ENCODE measurements around the gene AGTRAP.

AGTRAP gene

DNA sequence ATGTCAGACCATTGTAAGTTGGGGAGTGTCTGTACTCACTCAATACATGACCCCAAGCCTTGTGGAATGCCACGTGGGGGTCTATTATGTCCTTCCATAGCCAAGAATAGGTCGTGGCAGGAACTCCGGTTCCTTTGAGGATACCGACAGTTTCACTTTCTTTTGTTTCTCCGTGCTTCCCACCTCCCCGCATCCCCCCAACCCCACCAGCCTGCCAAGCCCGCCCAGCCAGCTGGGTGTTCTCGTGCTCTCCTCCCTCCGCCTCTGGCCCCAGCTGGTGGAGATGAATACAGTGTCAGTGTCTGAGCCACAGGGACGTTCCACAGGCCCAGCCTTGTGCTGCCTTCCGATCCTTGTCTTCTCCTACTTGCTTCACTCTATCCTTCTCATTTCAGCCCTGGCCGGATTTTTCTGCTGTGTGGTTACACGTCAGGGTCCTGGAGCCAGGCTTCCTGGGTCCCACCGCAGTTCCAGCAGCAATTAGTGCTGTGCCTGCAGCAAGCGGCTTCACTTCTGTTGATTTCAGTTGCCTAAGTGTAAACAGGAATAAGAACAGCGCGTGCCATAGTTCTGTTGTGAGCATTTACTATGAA is 4.1 kb upstream of the AGTRAP start:
- no peak for TF ChIP-seq CTCF (IDR thresholded peaks at IDR 0.05; ENCODE audit: borderline replicate concordance, control extremely low read depth, extremely low read depth, insufficient read depth, missing control alignments)
- no peak for DNase-seq (ENCODE audit: low spot score)
- in situ Hi-C loops (cut with MboI; ENCODE audit: low sequenced_read_pairs, unreplicated experiment), result no loop called here

- no peak for TF ChIP-seq CTCF (IDR thresholded peaks at IDR 0.05; ENCODE audit: borderline replicate concordance, control extremely low read depth, extremely low read depth, insufficient read depth, missing control alignments)
- in situ Hi-C loops (cut with MboI; ENCODE audit: low sequenced_read_pairs, unreplicated experiment), result no loop called here
- DNase-seq (ENCODE audit: low spot score), result no peak
These were observed 2.6 kb upstream of the AGTRAP start for GRCh38 chr1:11733306-11733705.

DNA sequence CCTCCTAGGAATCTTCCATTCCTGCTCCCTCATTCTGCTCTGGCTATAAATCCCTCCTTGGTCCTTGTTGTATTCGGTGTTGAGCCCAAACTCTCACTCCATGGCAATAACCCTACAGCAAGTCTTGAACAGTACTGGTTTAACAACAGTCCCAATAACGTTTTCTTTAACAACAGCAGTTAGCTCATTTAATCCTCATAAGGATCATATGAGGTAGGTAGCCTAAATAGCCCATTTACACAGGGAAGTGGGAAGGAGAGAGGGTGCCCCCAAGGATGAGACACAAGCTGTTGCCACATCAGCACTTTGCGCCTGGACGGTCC is 444 bp upstream of the AGTRAP start:
- no peak for DNase-seq (ENCODE audit: low spot score)
- no peak for TF ChIP-seq CTCF (IDR thresholded peaks at IDR 0.05; ENCODE audit: borderline replicate concordance, control extremely low read depth, extremely low read depth, insufficient read depth, missing control alignments)
- in situ Hi-C loops (cut with MboI; ENCODE audit: low sequenced_read_pairs, unreplicated experiment), result no loop called here

DNA sequence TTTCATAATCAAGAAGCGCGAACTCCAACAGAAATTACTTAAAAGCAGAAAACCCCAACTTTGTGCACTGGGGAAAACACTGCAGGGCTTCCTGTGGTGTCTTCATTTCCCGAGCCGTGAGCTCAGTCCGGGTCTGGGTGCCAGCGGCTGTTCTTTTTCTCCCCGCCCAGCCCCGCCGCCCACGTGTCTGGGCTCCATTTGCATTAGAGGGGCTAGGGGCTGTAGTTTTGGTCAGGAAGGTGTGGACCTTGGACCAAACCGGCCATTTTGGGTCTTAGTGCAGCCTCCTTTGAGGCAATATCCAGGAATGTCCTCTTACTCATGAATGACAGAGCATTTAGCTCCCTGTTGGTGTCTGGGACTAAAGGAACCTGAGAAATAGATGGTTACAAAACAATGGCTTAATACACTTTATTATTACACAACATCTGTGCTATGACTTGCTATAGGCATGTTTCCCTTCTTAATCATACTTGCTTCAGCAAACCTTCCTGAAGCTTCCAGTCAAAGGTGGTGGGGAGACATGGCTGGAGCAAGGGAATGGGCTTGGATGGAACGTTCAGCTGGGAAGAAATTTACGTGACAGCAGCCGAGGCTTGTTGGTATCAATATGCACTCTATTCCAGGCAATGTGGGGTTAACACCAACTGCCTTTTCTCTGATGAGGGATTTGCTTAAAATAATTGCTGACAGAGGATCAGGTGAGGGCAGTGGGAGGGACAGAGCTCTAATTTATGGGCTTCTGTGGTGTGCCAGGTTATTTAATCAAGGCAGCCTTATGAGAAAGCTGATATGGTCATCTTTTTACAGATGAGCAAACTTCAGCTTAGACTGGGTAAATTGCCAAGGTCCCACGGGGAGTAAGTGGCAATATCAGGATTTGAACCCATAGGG is 1.1 kb downstream of the AGTRAP start:
- no peak for TF ChIP-seq CTCF (IDR thresholded peaks at IDR 0.05; ENCODE audit: borderline replicate concordance, control extremely low read depth, extremely low read depth, insufficient read depth, missing control alignments)
- in situ Hi-C loops (cut with MboI; ENCODE audit: low sequenced_read_pairs, unreplicated experiment), result no loop called here
- DNase-seq (ENCODE audit: low spot score), result peak; percentile 64

DNA sequence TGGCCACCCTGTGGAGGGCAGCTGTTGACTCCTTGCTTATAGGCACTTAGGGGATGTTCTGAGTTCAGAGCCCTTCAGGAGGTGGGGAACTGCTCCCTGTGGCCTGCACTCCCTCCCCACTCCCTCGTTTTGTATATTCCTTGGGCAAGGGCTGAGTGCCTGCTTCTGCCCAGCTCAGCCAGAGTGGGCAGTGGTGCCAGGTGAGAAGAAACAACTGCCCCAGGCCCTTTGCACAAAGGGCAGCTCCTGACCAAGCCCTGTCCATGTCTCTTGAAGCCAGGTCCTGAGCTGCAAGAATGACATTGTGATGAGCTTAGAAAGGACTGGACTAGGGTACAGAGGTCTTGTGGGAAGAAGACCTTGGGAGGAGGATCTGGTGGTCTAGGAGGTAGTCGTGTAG is 2.2 kb downstream of the AGTRAP start:
- no peak for TF ChIP-seq CTCF (IDR thresholded peaks at IDR 0.05; ENCODE audit: borderline replicate concordance, control extremely low read depth, extremely low read depth, insufficient read depth, missing control alignments)
- in situ Hi-C loops (cut with MboI; ENCODE audit: low sequenced_read_pairs, unreplicated experiment), result no loop called here
- DNase-seq (ENCODE audit: low spot score), result no peak

- DNase-seq (ENCODE audit: low spot score), result no peak
- in situ Hi-C loops (cut with MboI; ENCODE audit: low sequenced_read_pairs, unreplicated experiment), result no loop called here
- no peak for TF ChIP-seq CTCF (IDR thresholded peaks at IDR 0.05; ENCODE audit: borderline replicate concordance, control extremely low read depth, extremely low read depth, insufficient read depth, missing control alignments)
These were observed 2.8 kb downstream of the AGTRAP start for GRCh38 chr1:11738783-11739182.

Data from GM13976 (cell line).